Smooth muscle cell (in vitro differentiated cells): Measurements from ENCODE around the gene TENM4. TPM values are rescaled to one million over a fixed set of nuclear protein-coding genes. Genes with fewer than 3 reads are reported as not detected.

Experiments used
- DNase-seq: peaks from one replicate; lab custom pipeline; 2025; ENCODE audit not compliant: unreplicated experiment; lab: John Stamatoyannopoulos, UW
- H2AFZ ChIP-seq: fragments of 200-600 bp; sonication (generic); 2 replicates; pipeline ENCODE4 v1.6.0; 2016; ENCODE audit warnings: antibody characterized with exemption, low read depth, mild to moderate bottlenecking
- H3F3A ChIP-seq: fragments of 200-600 bp; sonication (generic); 2 replicates; pipeline ENCODE4 v1.6.0; 2017; ENCODE audit warnings: antibody characterized with exemption, low read depth
- H3K27ac ChIP-seq: fragments of 200-600 bp; sonication (generic); 2 replicates; pipeline ENCODE4 v1.5.1; 2016; ENCODE audit warnings: low read depth, mild to moderate bottlenecking
- H3K27me3 ChIP-seq: fragments of 200-600 bp; sonication (generic); 2 replicates; pipeline ENCODE4 v1.6.1; 2016; ENCODE audit warnings: low read depth, mild to moderate bottlenecking
- H3K36me3 ChIP-seq: fragments of 200-600 bp; sonication (generic); 2 replicates; pipeline ENCODE4 v1.5.1; 2016; ENCODE audit warnings: low read depth
- H3K4me1 ChIP-seq: fragments of 200-600 bp; sonication (generic); 2 replicates; pipeline ENCODE4 v1.5.1; 2016; ENCODE audit warnings: low read depth
- H3K4me2 ChIP-seq: fragments of 200-600 bp; sonication (generic); 2 replicates; pipeline ENCODE4 v1.6.0; 2016; ENCODE audit warnings: mild to moderate bottlenecking
- H3K4me3 ChIP-seq: fragments of 200-600 bp; sonication (generic); 2 replicates; pipeline ENCODE4 v1.5.1; 2016; ENCODE audit warnings: mild to moderate bottlenecking
- H3K79me2 ChIP-seq: fragments of 200-600 bp; sonication (generic); 2 replicates; pipeline ENCODE4 v1.6.0; 2016; ENCODE audit warnings: low read depth, mild to moderate bottlenecking
- H3K9ac ChIP-seq: fragments of 200-600 bp; sonication (generic); 2 replicates; pipeline ENCODE4 v1.6.0; 2016; ENCODE audit warnings: low read depth
- H3K9me3 ChIP-seq: fragments of 200-600 bp; sonication (generic); replicated peaks from 2 replicates; pipeline ENCODE4 v1.5.1; 2016; ENCODE audit warnings: low read depth
- H4K20me1 ChIP-seq: fragments of 200-600 bp; sonication (generic); 2 replicates; pipeline ENCODE4 v1.6.0; 2016; ENCODE audit warnings: low read depth
- WGBS: methylation state at CpG from one replicate; pipeline ENCODE4 v1.1.7; 2016; ENCODE audit warnings: low lambda C conversion rate; 5-methylcytosine and 5-hydroxymethylcytosine counted together
- polyA plus RNA-seq: library from polyadenylated mRNA; unstranded; fragments of >200 nt; fragmentation: Nextera tagmentation; extraction: Ambion mirVana; gene quantifications from 2 replicates; pipeline ENCODE4 v1.2.1, GENCODE V29; 2016
- total RNA-seq: library from RNA; depleted of rRNA; stranded (reverse); fragments of >200 nt; gene quantifications from 2 replicates; pipeline ENCODE4 v1.2.3, GENCODE V29; 2014
- TF ChIP-seq, protein P1 (sequence below): fragments of 200-600 bp; sonication (generic); IDR thresholded peaks from 2 replicates; pipeline ENCODE4 v1.5.1; 2017; ENCODE audit warnings: borderline replicate concordance, mild to moderate bottlenecking, antibody characterized with exemption; ENCODE audit not compliant: insufficient read depth, poor library complexity, severe bottlenecking

Gene TENM4
- total and polyA plus RNA-seq, 2 experiments from 2014 or later: 31.6 to 38.2 TPM

GRCh38 chr11:78622666-78623065, 818.2 kb downstream of the TENM4 start:
- Histone ChIP-seq H3K9ac (no peak overlapping the region), H2AFZ (no peak overlapping the region), H3K4me2 (no peak overlapping the region), H3K79me2 (no peaks in the 10 kb centered on the region), H3K27me3 (no peaks in the 10 kb centered on the region), H3K9me3 (peaks cover 2% of the 10 kb centered on the region), H3K36me3 (no peaks in the 10 kb centered on the region), H4K20me1 (no peaks in the 10 kb centered on the region), H3K4me1 (no peaks in the 10 kb centered on the region), H3F3A (no peaks in the 10 kb centered on the region), H3K4me3 (no peak overlapping the region), H3K27ac (no peak overlapping the region)
- TF ChIP-seq, protein P1, sequence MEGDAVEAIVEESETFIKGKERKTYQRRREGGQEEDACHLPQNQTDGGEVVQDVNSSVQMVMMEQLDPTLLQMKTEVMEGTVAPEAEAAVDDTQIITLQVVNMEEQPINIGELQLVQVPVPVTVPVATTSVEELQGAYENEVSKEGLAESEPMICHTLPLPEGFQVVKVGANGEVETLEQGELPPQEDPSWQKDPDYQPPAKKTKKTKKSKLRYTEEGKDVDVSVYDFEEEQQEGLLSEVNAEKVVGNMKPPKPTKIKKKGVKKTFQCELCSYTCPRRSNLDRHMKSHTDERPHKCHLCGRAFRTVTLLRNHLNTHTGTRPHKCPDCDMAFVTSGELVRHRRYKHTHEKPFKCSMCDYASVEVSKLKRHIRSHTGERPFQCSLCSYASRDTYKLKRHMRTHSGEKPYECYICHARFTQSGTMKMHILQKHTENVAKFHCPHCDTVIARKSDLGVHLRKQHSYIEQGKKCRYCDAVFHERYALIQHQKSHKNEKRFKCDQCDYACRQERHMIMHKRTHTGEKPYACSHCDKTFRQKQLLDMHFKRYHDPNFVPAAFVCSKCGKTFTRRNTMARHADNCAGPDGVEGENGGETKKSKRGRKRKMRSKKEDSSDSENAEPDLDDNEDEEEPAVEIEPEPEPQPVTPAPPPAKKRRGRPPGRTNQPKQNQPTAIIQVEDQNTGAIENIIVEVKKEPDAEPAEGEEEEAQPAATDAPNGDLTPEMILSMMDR: no peak
- no peak for DNase-seq
- WGBS: 85% methylated on average over 5 of the region's 5 CpGs

DNA sequence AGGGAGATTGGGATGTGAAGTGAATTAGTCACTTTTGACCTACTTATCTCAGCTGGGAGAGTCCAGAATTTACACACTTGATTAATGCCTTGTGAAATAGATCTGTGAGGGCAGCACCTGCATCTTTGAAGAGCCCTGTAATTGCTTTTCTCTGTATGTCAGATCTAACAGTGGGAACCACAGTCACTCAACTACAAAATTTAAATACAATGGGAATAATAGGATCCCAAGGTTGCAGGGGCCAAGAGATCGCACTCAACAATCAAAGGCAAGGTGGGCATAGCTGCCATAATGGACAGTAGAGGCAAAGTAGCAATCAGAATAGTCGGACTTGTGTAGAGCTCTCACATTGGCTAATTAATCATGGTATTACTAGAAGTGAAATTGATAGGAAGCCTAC, 820.7 kb downstream of the TENM4 start:
- Histone ChIP-seq H2AFZ (no peak overlapping the region), H3K4me3 (no peak overlapping the region), H3K9ac (no peak overlapping the region), H3F3A (no peaks in the 10 kb centered on the region), H3K36me3 (no peaks in the 10 kb centered on the region), H3K27ac (no peak overlapping the region), H3K79me2 (no peaks in the 10 kb centered on the region), H3K4me1 (no peaks in the 10 kb centered on the region), H3K9me3 (peaks cover 2% of the 10 kb centered on the region), H3K27me3 (no peaks in the 10 kb centered on the region), H4K20me1 (no peaks in the 10 kb centered on the region), H3K4me2 (no peak overlapping the region)
- TF ChIP-seq, protein P1: no peak
- WGBS: 87% methylated on average over 2 of the region's 2 CpGs
- no peak for DNase-seq

DNA sequence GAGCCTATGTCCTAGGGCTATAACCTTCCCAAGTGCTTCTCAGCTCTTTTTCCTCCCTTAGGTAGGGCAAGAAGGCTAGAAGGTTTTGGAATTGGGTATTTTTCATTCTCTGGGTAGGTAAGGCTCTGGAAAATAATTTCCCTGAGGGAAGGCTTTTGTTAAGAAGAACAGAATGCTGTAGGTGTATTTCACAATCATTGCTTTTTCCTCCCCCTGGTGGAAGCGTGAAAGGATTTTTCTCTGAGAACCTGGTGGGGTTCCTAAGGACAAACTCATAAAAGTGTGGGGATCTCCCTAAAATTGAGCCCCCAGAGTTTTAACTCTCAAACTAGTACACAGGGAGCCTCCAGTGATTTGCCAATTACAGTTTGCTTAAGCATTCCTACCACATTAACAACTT, 825.1 kb downstream of the TENM4 start:
- Histone ChIP-seq H3K4me3 (no peak overlapping the region), H3F3A (no peaks in the 10 kb centered on the region), H3K27ac (no peak overlapping the region), H3K36me3 (no peaks in the 10 kb centered on the region), H3K9ac (no peak overlapping the region), H3K4me1 (no peaks in the 10 kb centered on the region), H3K27me3 (no peaks in the 10 kb centered on the region), H4K20me1 (no peaks in the 10 kb centered on the region), H3K9me3 (peaks cover 2% of the 10 kb centered on the region), H3K79me2 (no peaks in the 10 kb centered on the region), H3K4me2 (no peak overlapping the region), H2AFZ (no peak overlapping the region)
- TF ChIP-seq, protein P1: no peak
- no peak for DNase-seq
- 93% methylated on average over 1 of the region's 1 CpG for WGBS

DNA sequence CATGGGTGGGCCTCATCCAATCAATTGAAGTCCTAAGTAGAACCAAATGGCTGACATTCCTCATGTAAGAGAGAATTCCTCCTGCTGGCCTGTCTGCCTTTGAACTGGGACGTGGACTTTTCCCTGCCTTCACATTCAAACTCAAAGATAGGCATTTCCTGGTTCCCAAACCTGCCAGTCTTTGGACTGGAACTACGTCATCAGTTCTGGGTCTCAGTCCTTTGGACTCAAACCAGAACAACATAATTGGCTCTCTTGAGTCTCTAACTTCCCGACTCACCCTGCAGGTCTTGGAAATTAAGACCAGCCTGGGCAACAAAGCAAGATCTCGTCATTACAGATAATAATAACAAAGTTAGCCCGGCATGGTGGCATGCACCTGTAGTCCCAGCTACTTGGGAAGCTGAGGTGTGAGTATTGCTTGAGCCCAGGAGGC, 827.4 kb downstream of the TENM4 start:
- Histone ChIP-seq H3K4me1 (no peaks in the 10 kb centered on the region), H4K20me1 (no peaks in the 10 kb centered on the region), H3K4me2 (no peak overlapping the region), H3K9ac (no peak overlapping the region), H3K27ac (no peak overlapping the region), H3F3A (no peaks in the 10 kb centered on the region), H3K27me3 (no peaks in the 10 kb centered on the region), H3K79me2 (no peaks in the 10 kb centered on the region), H3K36me3 (no peaks in the 10 kb centered on the region), H2AFZ (no peak overlapping the region), H3K9me3 (no peaks in the 10 kb centered on the region), H3K4me3 (no peak overlapping the region)
- 81% methylated on average over 5 of the region's 5 CpGs for WGBS
- DNase-seq: no peak
- TF ChIP-seq, protein P1: no peak
